GM19452 (cell line): ENCODE results near the gene GRM4.

Source experiments
- ATAC-seq: cut with Tn5 transposase; IDR thresholded peaks from one replicate; pipeline ENCODE4 v1.9.1; 2021; ENCODE audit not compliant: unreplicated experiment

The GRM4 gene

DNA sequence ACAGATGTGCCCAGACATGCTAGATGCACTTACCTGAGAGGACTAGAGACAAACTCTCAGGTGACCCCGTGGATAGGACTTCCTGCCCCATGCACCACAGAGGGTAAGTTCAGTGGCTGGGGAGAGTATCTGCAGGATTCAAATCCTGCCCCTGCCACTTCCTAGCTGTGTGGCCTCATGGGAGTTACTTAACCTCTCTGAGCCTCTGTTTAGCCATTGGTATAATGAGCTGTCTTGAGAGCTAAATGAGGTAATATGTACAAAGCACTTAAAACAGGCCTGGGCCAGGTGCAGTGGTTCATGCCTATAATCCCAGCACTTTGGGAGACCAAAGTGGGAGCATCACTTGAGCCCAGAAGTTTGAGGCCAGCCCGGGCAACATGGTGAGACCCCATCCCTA, 59.3 kb downstream of the GRM4 start:
- ATAC-seq = no peak

DNA sequence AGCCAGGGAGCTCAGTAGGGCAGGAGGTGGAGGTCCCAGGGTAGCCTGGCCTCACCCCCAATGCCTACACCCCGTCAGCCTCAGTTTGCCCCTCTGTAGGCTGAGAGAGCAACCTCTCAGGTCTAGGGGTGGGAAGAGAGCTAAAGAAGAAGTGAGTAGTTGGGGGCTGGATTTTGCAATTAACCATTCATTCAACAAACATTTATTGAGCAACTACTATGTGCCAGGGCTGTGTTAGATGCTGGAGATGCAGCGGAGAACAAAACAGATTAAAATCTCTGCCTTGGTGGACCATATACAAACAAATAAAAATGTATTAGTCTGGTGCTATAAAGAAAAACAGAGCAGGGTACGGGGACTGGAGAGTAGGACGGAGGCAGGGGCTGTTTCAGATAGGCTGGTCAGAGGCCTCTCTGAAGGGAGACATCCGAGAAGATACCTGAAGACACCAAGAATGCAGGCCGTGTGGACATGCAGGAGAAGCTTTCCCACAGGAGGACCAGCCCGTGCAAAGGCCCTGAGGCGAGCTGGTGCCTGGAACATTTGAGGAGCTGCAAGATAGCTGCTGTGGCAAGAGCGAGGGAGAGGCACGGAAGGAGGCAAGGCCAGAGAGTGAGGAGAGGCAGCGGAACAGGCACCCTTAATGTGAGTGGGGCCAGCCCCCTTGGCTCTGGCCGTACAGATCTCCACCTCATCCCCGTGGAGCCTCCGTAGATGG, 60.3 kb downstream of the GRM4 start:
- ATAC-seq = no peak

DNA sequence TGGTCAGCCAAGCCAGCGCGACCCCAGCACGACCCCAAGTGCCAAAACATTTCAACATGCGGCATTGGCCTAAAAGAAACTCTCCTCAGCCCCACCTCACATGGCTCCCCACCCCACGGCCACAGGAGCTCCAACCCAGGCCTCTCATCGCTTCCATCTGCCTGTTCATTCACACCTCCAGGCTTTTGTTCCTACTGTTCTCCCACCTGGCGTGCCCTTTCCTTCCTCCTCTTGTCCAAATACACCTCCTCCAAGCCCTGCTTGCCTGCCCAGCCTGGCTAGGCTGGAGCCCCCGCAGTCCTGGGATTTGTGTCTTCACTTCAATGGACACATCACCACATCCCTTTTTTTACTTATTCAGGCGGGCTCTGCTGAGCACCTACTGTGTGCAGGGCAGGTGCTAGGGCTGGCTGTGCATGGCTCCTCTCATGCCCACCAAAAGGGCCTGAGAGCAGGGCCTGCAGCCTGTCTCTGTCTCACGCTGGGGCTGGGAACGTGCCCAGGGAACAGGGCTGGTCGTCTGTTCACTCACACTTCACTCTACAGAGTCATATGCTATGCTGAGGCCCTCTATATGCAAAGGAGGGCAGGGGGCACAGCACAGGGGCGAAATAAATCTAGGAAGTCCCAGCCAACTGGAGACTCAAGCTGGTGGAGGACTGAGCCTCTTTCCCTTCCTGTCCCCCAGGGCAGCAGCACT, 61.1 kb downstream of the GRM4 start:
- no peak for ATAC-seq

DNA sequence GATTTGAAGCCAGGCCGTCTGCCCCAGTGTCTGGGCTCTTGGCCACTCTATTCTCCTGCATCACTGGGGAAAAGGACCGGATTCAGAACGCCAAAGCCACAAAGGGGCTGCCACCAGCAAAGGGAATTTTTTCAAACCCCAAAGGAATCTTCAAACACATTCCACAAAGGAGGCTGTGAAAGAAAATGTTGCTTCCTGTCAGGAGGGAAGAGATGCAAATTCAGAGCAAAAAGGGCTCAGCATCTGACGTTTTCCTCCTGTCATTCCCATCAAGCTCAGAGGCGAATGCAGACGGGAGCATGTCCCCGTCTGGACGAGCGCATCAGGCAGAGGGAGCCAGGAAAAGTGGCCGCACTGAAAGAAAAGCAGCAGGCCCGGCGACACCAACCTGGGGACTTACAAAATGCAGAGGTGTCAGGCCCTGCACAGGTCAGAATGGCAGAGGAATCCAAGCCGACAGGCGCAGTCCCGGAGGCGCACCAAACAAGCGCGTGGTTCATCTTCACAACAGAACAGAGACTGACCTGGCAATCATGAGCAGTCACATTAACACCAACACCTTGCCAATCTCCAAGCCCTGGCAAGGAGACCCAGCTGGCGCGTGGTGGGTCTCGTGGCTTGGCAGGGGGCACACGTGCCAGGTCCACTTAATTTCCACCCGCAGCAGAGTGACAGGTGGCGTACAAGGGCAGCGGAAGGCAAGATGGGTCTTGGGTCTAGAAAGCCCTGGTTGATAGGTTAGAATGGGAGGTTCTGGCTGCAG, 62.8 kb downstream of the GRM4 start:
- no peak for ATAC-seq

DNA sequence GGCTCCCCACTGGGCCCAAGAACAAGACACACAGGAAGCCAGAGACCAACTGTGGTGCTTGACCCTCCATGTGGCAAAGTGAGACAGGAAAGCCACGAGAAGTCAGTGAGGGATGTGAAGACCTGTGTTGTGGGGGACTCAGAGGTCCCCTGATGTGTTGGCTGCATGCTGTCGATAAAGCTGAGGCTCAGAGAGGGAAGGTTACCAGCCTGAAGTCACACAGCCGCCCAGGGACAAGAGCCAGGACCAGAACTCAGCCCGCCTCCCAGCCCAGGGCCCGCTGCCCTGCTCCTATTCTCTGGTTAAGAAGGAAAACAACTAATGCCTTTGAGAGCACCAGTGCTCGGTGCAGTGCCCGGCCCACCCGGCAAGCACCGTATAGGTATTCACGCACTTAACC, 63.5 kb downstream of the GRM4 start:
- ATAC-seq = no peak

DNA sequence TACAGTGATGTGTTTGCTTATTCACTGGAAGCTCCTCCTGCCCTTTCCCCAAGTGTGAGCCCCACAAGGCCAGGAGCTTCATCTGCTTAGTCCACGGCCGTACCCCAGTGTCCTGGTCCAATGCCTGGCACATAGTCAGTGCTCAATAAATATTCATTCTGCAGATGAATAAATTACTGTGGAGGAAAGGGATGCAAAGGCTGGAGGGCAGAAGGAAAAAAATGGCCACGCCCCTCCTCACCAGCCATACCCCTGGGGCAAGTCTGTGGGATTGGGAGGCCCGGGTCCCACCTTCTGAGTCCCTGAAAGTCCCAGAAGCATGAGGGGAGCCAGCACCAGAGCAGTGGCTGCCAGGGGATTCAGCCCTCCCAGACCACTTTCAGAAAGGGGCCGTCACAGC, 65.5 kb downstream of the GRM4 start:
- no peak for ATAC-seq

DNA sequence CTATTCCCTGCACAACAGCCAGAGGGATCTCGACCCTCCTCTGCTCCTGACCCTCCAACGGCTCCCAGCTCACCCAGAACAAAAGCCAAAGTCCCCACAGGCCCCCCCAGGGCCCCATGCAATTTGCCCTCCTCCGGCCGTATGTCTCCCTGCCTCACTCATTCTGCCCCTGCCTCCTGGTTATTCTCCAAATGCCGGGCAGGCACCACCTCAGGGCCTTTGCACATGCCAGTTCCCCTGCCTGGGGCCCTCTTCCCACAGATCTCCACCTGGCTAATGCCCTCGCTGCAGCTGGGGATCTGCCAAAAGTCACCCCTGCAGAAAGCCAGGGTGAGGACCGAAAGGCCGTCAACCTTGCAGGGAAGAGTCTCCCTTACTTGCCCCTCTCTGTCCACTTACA, 66.0 kb downstream of the GRM4 start:
- ATAC-seq = no peak

DNA sequence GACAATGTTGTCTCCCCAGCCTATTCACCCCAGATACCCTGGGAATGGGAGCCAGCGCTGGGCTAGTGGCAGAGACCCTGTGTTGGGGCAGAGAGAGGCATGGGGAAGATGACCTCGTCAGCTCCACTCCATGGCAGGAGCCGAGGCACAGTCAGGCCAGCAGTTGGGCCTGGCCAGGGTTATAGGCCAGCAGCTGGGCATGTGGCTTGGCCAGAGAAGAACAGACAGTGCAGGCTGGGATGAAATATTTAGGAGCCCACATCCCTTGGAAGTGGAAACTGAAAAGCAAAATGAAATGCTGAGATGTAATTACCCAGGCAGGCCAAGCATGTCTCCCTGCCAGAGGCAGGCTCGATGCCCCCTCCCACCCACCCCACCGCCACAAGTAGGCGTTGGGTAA, 70.0 kb downstream of the GRM4 start:
- ATAC-seq = no peak

DNA sequence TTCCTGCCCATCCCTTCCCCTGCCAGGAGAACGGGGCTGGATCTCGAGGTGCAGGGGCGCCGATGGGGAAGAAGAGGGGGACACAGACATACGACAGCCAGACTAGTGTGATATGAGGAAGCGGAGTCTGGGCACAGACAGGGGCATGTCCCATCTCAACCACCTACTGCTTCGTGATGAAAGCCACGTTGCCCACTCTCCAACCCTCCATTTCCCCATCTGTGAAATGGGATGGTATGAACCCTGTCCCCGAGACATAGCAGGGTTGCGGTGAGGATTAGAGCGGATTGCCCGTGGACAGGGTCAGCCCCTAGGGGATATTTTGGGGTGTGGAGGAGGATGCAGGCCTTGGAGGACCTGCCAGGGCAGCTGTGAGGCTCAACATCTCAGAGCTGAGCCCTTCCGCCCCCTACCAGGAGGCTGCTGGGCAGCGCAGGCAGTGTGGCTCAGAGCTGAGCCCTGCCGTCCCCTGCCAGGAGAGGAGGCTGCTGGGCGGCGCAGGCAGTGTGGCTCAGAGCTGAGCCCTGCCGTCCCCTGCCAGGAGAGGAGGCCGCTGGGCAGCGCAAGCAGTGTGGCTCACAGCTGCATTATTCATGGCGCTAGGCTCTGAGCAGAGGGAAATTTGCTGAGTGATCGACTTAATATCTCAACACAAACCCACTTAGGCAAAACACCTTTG, 71.7 kb downstream of the GRM4 start:
- ATAC-seq = no peak

DNA sequence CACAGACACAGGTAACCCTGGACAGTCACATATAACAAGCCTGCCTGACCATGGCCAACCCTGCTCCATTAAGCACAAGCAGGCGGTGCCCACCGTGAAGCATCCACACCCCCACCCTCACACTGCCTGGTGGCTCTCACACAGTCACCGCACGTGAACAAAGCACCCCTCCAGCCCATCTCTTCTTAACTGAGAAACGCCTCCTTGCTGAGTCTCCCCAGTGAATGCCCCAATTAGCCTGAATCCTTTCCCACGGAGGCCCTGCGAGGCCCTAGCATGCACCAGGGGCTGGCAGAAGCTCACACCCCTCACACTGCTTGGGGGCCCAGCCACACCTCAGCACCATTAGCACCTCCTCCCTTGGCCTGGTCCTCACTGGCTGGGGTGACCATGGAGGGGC, 72.3 kb downstream of the GRM4 start:
- no peak for ATAC-seq

DNA sequence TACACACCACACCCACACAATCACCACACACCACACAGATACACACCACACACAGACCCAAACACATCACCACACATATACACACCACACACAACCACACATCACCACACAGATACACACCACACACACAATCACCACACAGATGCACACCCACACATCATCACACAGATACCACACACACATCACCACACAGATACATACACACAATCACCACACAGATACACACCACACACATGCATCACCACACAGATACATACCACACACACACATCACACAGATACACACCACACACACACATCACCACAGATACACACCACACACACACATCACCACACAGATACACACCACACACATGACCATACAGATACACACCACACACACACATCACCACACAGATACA, 73.2 kb downstream of the GRM4 start:
- ATAC-seq = no peak

DNA sequence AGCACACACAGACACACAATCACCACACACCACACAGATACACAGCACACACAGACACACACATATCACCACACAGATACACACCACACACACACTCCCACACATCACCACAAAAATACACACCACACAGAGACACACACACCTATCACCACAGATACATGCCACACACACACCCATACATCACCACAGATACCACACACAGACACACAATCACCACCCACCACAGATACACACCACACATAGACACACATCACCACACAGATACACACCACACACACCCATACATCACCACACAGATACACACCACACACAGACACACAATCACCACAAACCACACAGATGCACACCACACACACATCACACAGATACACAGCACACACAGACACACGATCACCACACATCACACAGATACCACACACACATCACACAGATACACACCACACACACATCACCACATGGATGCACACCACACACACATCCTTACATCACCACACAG, 74.0 kb downstream of the GRM4 start:
- ATAC-seq = no peak

DNA sequence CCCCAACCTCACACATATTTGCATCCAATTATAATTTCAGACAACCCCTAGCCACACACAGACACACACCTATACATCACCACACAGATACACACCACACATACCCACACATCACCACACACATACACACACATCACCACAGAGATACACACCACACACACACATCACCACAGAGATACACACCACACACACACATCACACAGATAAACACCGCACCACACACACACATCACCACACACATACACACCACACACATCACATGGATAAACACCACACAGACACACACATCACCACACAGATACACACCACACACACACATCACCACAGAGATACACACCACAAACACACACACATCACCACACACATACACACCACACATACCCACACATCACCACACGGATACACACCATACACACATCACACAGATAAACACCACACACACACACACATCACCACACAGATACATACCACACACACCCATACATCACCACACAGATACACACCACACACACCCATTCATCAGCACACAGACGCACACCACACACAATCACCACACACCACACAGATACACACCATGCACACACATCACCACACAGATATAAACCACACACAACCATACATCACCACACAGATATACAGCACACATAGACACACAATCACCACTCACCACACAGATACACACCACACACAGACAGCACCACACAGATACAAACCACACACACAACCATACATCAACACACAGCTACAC, 74.6 kb downstream of the GRM4 start:
- no peak for ATAC-seq

DNA sequence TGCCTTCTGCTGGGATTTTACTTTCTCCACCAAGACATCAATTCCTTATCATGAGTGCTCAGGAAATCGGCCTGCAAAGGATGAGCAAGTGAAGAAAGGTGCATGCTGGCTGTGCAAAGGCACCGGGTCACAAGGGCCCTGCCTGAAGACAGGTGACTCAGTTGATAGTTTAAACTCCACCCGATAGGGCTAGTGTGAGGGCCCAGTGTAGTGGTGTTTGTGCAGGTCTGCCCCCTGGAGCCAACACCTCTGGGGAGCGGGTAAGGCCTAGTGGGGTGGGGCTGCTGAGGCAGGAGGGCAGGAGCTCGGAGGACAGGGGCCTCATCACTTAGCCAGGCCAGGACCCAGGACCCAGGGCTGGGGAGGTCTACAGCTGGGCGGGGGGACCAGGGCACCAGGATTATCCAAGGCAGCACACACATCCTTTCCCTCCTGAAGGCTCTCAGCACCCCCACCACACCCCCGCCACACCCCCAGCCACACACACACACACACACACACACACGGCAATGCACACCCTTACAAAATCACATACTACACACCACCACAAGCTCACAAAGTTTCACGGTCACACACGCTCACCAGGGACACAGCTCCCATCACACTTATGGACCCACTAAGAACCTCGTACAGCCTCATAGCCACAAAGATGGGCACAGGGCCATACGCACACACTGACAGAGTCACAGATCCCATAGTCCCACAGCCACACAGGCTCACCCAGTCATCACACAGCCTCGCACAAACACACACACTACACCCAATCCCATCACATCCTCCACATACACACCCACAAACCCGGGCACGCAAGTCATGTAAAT, 75.4 kb downstream of the GRM4 start:
- no peak for ATAC-seq

DNA sequence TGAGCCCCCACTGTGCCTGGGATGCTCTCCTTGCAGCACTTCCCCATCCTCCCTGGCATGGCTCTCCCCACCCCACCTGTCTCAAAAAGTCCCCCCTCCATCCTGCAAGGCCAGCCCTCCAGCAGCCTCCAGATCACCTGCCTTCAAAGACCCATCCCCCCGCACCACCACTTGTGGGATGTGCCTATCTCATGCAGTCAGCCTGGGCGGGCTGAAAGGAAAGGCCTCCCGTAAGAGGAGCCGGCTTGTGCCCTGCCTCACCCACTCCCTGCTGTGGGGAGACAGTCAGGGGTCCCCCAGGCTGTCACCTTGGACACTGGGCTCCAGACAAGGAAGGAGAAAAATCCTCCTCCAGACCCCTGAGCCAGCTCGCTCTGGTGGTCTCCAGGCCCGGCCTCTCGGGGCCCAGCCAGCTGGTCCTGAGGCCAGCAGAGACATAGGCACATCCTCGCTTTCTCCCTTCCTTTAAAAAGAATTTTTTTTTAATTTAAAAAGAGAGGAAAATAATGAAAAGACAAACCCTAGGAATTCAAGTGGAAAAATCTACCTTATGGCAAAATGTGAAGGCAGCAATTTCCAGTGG, 77.3 kb downstream of the GRM4 start:
- no peak for ATAC-seq

DNA sequence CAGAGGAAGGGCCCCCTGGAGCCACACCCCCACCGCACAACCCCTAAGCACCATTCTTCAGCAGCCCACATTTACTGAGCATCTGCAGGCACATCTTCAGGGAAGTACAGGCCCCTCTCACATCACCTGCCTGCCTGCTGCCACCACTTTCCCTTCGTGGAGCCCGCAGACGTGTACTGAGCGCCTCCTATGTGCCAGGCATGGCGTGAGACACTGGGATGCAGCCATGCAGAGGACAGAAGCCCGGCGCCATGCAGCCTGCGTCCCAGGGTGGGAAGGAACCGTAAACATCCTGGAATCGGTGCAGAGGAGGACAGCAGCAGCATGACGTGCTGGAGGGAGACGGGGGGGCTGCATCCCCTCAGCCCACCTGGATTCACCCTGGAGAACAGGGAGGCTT, 78.1 kb downstream of the GRM4 start:
- ATAC-seq = no peak

DNA sequence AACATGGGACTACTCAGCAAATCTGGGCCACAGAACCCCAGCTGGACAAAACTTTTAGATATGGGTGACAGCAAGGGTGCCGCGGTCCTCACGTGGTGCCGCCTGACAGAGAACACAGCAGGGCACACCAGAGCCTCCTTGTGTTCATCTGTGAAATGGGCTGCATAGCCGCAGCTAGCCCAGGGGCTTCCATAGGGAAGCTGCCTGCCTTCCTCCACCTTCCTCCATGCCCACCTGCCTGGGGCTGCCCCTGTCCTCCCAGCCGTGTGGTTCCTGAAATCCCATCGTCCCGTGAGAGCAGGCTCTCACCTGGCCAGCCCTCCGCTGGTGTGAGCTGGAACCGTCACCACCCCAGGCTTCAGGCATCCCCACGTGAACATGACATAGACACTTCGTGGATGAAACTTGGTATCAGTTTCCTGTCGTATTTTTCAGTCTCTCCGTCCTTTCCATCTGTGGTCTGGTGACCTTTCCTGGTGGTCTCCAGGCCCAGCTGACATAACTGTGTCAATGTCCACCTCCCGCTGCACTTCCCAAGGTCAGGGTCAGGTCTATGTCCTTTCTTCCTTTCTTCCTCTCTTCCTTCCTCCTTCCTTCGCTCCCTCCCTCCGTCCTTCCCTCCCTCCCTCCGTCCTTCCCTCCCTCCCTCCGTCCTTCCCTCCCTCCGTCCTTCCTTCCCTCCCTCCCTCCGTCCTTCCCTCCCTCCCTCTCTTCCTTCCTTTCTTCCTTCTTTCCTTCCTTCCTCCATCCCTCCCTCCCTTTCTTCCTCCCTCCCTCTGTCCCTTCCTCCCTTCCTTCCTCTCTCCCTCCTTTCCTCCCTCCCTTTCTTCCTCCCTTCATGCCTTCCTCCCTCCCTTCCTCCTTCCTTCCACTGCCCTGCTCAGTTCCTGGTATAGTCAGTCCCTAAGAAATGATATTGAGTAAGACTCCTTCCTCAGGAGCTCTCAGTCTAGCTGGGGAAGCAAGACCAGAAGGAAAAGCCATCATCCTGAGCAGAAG, 78.8 kb downstream of the GRM4 start:
- ATAC-seq = no peak

DNA sequence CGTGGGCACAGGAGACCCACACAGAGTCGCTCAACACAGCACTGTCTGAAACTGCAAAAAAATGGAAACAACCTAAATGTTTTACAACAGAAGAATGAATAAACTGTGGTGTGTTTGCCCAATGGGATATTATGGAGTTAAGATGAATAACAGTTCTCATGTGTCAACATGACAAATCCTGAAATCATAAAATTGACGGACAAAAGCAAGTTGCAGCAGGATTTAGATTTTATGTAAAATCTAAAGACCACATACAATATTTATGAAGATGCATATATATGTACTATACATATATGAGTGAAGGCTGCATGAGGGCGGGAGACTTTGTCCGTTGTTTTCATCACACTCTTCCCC, 79.7 kb downstream of the GRM4 start:
- ATAC-seq = no peak
